Measurements from ENCODE around the gene LINC00237.

LINC00237 gene

GRCh38 chr20:21067255-21067654 lies 38.9 kb downstream of the LINC00237 start:
- no peak overlapping the region for H3K27ac ChIP-seq (ENCODE audit: low read depth, low read length)
- no peaks in the 10 kb centered on the region for H3K36me3 ChIP-seq (ENCODE audit: insufficient read depth, low read length)
- no peak overlapping the region for H3K4me3 ChIP-seq (ENCODE audit: low read length)
- no peaks in the 10 kb centered on the region for H3K4me1 ChIP-seq (ENCODE audit: insufficient read depth, low read length)
- H3K27me3 ChIP-seq (ENCODE audit: insufficient read depth, low read length): no peaks in the 10 kb centered on the region
- WGBS: no CpG with 5 or more reads among the region's 1 CpG
- H3K9ac ChIP-seq (ENCODE audit: low read depth, low read length): no peak overlapping the region
- no peaks in the 10 kb centered on the region for H3K9me3 ChIP-seq (ENCODE audit: insufficient read depth, low read depth, low read length)

GRCh38 chr20:21064924-21065323 lies 41.2 kb downstream of the LINC00237 start:
- Histone ChIP-seq H3K4me1 (ENCODE audit: insufficient read depth, low read length) (no peaks in the 10 kb centered on the region), H3K9me3 (ENCODE audit: insufficient read depth, low read depth, low read length) (no peaks in the 10 kb centered on the region), H3K27ac (ENCODE audit: low read depth, low read length) (no peak overlapping the region), H3K9ac (ENCODE audit: low read depth, low read length) (no peak overlapping the region), H3K27me3 (ENCODE audit: insufficient read depth, low read length) (no peaks in the 10 kb centered on the region), H3K36me3 (ENCODE audit: insufficient read depth, low read length) (no peaks in the 10 kb centered on the region), H3K4me3 (ENCODE audit: low read length) (no peak overlapping the region)

- no peak overlapping the region for H3K9ac ChIP-seq (ENCODE audit: low read depth, low read length)
- H3K27ac ChIP-seq (ENCODE audit: low read depth, low read length): no peak overlapping the region
- 0 out of 2 replicates have a peak, but pooled peaks cover 3% of the 10 kb centered on the region for H3K9me3 ChIP-seq (ENCODE audit: insufficient read depth, low read depth, low read length)
- no peaks in the 10 kb centered on the region for H3K36me3 ChIP-seq (ENCODE audit: insufficient read depth, low read length)
- H3K4me1 ChIP-seq (ENCODE audit: insufficient read depth, low read length): no peaks in the 10 kb centered on the region
- no peaks in the 10 kb centered on the region for H3K27me3 ChIP-seq (ENCODE audit: insufficient read depth, low read length)
- 93% methylated on average over 7 of the region's 7 CpGs for WGBS
- H3K4me3 ChIP-seq (ENCODE audit: low read length): no peak overlapping the region
Observed at GRCh38 chr20:21063276-21063675, 42.9 kb downstream of the LINC00237 start.

- H3K27ac ChIP-seq (ENCODE audit: low read depth, low read length): no peak overlapping the region
- no peaks in the 10 kb centered on the region for H3K9me3 ChIP-seq (ENCODE audit: insufficient read depth, low read depth, low read length)
- H3K9ac ChIP-seq (ENCODE audit: low read depth, low read length): no peak overlapping the region
- H3K4me3 ChIP-seq (ENCODE audit: low read length): no peak overlapping the region
- no peaks in the 10 kb centered on the region for H3K27me3 ChIP-seq (ENCODE audit: insufficient read depth, low read length)
- H3K36me3 ChIP-seq (ENCODE audit: insufficient read depth, low read length): no peaks in the 10 kb centered on the region
- 15% methylated on average over 9 of the region's 10 CpGs for WGBS
- H3K4me1 ChIP-seq (ENCODE audit: insufficient read depth, low read length): peaks cover 17% of the 10 kb centered on the region
Observed at GRCh38 chr20:21053002-21053762, 53.0 kb downstream of the LINC00237 start.

GRCh38 chr20:21052686-21053001 lies 53.5 kb downstream of the LINC00237 start:
- Histone ChIP-seq H3K27me3 (ENCODE audit: insufficient read depth, low read length) (no peaks in the 10 kb centered on the region), H3K36me3 (ENCODE audit: insufficient read depth, low read length) (no peaks in the 10 kb centered on the region), H3K9ac (ENCODE audit: low read depth, low read length) (no peak overlapping the region), H3K9me3 (ENCODE audit: insufficient read depth, low read depth, low read length) (no peaks in the 10 kb centered on the region), H3K4me3 (ENCODE audit: low read length) (no peak overlapping the region), H3K4me1 (ENCODE audit: insufficient read depth, low read length) (peaks cover 17% of the 10 kb centered on the region), H3K27ac (ENCODE audit: low read depth, low read length) (no peak overlapping the region)
- 75% methylated on average over 6 of the region's 6 CpGs for WGBS

- WGBS: 94% methylated on average over 5 of the region's 5 CpGs
- no peak overlapping the region for H3K27ac ChIP-seq (ENCODE audit: low read depth, low read length)
- no peaks in the 10 kb centered on the region for H3K36me3 ChIP-seq (ENCODE audit: insufficient read depth, low read length)
- H3K9ac ChIP-seq (ENCODE audit: low read depth, low read length): no peak overlapping the region
- peaks cover 17% of the 10 kb centered on the region for H3K4me1 ChIP-seq (ENCODE audit: insufficient read depth, low read length)
- no peaks in the 10 kb centered on the region for H3K9me3 ChIP-seq (ENCODE audit: insufficient read depth, low read depth, low read length)
- no peaks in the 10 kb centered on the region for H3K27me3 ChIP-seq (ENCODE audit: insufficient read depth, low read length)
- no peak overlapping the region for H3K4me3 ChIP-seq (ENCODE audit: low read length)
Observed at GRCh38 chr20:21052241-21052640, 53.9 kb downstream of the LINC00237 start.

- no peak overlapping the region for H3K9ac ChIP-seq (ENCODE audit: low read depth, low read length)
- peaks cover 17% of the 10 kb centered on the region for H3K4me1 ChIP-seq (ENCODE audit: insufficient read depth, low read length)
- H3K4me3 ChIP-seq (ENCODE audit: low read length): no peak overlapping the region
- no peaks in the 10 kb centered on the region for H3K36me3 ChIP-seq (ENCODE audit: insufficient read depth, low read length)
- 96% methylated on average over 3 of the region's 3 CpGs for WGBS
- H3K27me3 ChIP-seq (ENCODE audit: insufficient read depth, low read length): no peaks in the 10 kb centered on the region
- no peaks in the 10 kb centered on the region for H3K9me3 ChIP-seq (ENCODE audit: insufficient read depth, low read depth, low read length)
- H3K27ac ChIP-seq (ENCODE audit: low read depth, low read length): no peak overlapping the region
Observed at GRCh38 chr20:21050710-21051109, 55.4 kb downstream of the LINC00237 start.

- 93% methylated on average over 6 of the region's 6 CpGs for WGBS
- Histone ChIP-seq H3K4me1 (ENCODE audit: insufficient read depth, low read length) (peaks cover 17% of the 10 kb centered on the region), H3K9me3 (ENCODE audit: insufficient read depth, low read depth, low read length) (no peaks in the 10 kb centered on the region), H3K36me3 (ENCODE audit: insufficient read depth, low read length) (no peaks in the 10 kb centered on the region), H3K4me3 (ENCODE audit: low read length) (no peak overlapping the region), H3K27ac (ENCODE audit: low read depth, low read length) (no peak overlapping the region), H3K9ac (ENCODE audit: low read depth, low read length) (no peak overlapping the region), H3K27me3 (ENCODE audit: insufficient read depth, low read length) (no peaks in the 10 kb centered on the region)
Observed at GRCh38 chr20:21049305-21049828, 56.8 kb downstream of the LINC00237 start.

- Histone ChIP-seq H3K27me3 (ENCODE audit: insufficient read depth, low read length) (no peaks in the 10 kb centered on the region), H3K9ac (ENCODE audit: low read depth, low read length) (no peak overlapping the region), H3K9me3 (ENCODE audit: insufficient read depth, low read depth, low read length) (no peaks in the 10 kb centered on the region), H3K27ac (ENCODE audit: low read depth, low read length) (no peak overlapping the region), H3K36me3 (ENCODE audit: insufficient read depth, low read length) (no peaks in the 10 kb centered on the region), H3K4me3 (ENCODE audit: low read length) (no peak overlapping the region), H3K4me1 (ENCODE audit: insufficient read depth, low read length) (peaks cover 14% of the 10 kb centered on the region)
- 72% methylated on average over 5 of the region's 5 CpGs for WGBS
Observed at GRCh38 chr20:21048841-21049273, 57.3 kb downstream of the LINC00237 start.

- Histone ChIP-seq H3K9ac (ENCODE audit: low read depth, low read length) (no peak overlapping the region), H3K36me3 (ENCODE audit: insufficient read depth, low read length) (no peaks in the 10 kb centered on the region), H3K27me3 (ENCODE audit: insufficient read depth, low read length) (no peaks in the 10 kb centered on the region), H3K4me1 (ENCODE audit: insufficient read depth, low read length) (peaks cover 5% of the 10 kb centered on the region), H3K27ac (ENCODE audit: low read depth, low read length) (no peak overlapping the region), H3K9me3 (ENCODE audit: insufficient read depth, low read depth, low read length) (no peaks in the 10 kb centered on the region), H3K4me3 (ENCODE audit: low read length) (no peak overlapping the region)
- WGBS: 93% methylated on average over 6 of the region's 6 CpGs
Observed at GRCh38 chr20:21047981-21048380, 58.2 kb downstream of the LINC00237 start.

GRCh38 chr20:21046413-21047070 lies 59.6 kb downstream of the LINC00237 start:
- 83% methylated on average over 2 of the region's 2 CpGs for WGBS
- Histone ChIP-seq H3K4me3 (ENCODE audit: low read length) (no peak overlapping the region), H3K9me3 (ENCODE audit: insufficient read depth, low read depth, low read length) (0 out of 2 replicates have a peak, but pooled peaks cover 1% of the 10 kb centered on the region), H3K27me3 (ENCODE audit: insufficient read depth, low read length) (no peaks in the 10 kb centered on the region), H3K9ac (ENCODE audit: low read depth, low read length) (no peak overlapping the region), H3K27ac (ENCODE audit: low read depth, low read length) (no peak overlapping the region), H3K4me1 (ENCODE audit: insufficient read depth, low read length) (no peaks in the 10 kb centered on the region), H3K36me3 (ENCODE audit: insufficient read depth, low read length) (no peaks in the 10 kb centered on the region)

Data from HUES64 (cell line).